Body of pancreas (tissue), 4 donors: Measurements from ENCODE around the gene FUCA2. TPM values are rescaled to one million over a fixed set of nuclear protein-coding genes. Genes with fewer than 3 reads are reported as not detected.

ENCODE experiments used
- ATAC-seq: fragments of 150-250 bp; one replicate; pipeline ENCODE4 v1.9.1; 2016
- DNase-seq, 4 donors: peaks; one replicate each; pipeline ENCODE4 v3.0.0-alpha.2; 2019
- H3K27ac ChIP-seq, 4 donors: fragments of 200-600 bp; sonication (generic); 1 replicate in 3 of 4; 2 replicates in 1 of 4; pipeline versions ENCODE4 v1.5.1 to v1.6.1; 2016 to 2019; ENCODE audit warnings: mild to moderate bottlenecking in 1 of 4, mixed read lengths in 1 of 4, moderate library complexity in 1 of 4
- H3K27me3 ChIP-seq, 2 donors: fragments of 200-600 bp; sonication (generic); one replicate each; pipeline ENCODE4 v1.6.0; 2016; ENCODE audit warnings: mild to moderate bottlenecking in 1 of 2
- H3K36me3 ChIP-seq, 2 donors: fragments of 200-600 bp; sonication (generic); replicated peaks in 1 of 2; 2 replicates each; pipeline ENCODE4 v1.5.1; 2016; ENCODE audit warnings: low read depth in 2 of 2; ENCODE audit not compliant: insufficient read depth in 1 of 2
- H3K4me1 ChIP-seq: fragments of 200-600 bp; sonication (generic); one replicate; pipeline ENCODE4 v1.6.0; 2016
- H3K4me3 ChIP-seq, 2 donors: fragments of 200-600 bp; sonication (generic); 1 replicate in 1 of 2; 2 replicates in 1 of 2; pipeline ENCODE4 v1.5.1; 2016 to 2019
- H3K9me3 ChIP-seq, 3 donors: fragments of 200-600 bp; sonication (generic); 1 replicate in 2 of 3; 2 replicates in 1 of 3; pipeline ENCODE4 v1.5.1; 2016
- POLR2A ChIP-seq, 3 donors: fragments of 450-650 bp; IDR thresholded peaks; one replicate each; pipeline ENCODE4 v1.6.1; 2016; ENCODE audit warnings: antibody characterized with exemption in 3 of 3, mild to moderate bottlenecking in 2 of 3
- WGBS, 2 donors: methylation state at CpG; one replicate each; pipeline ENCODE4 v1.1.5; 2017; 5-methylcytosine and 5-hydroxymethylcytosine counted together
- intact Hi-C: fragments of 100-400 bp; cut with DNase I; formaldehyde crosslinking; loops from one replicate; pipeline ENCODE4 v1.15.1; 2023
- total RNA-seq, 2 donors: library from RNA; depleted of rRNA; stranded (reverse); fragments of >200 nt; gene quantifications; one replicate each; pipeline ENCODE4 v1.1.0, GENCODE V29; 2016
- TF ChIP-seq, protein P1 (sequence below), 7 experiments: fragments of 450-650 bp in 4 of 7; fragments of 200-600 bp in 3 of 7; sonication (generic) in 3 of 7; IDR thresholded peaks; one replicate each; pipeline ENCODE4 v1.5.1; 2016 to 2019; ENCODE audit warnings: antibody characterized with exemption in 7 of 7

FUCA2 gene
- total RNA-seq, 2 donors from 2014 or later: 15.3 to 83.1 TPM

DNA sequence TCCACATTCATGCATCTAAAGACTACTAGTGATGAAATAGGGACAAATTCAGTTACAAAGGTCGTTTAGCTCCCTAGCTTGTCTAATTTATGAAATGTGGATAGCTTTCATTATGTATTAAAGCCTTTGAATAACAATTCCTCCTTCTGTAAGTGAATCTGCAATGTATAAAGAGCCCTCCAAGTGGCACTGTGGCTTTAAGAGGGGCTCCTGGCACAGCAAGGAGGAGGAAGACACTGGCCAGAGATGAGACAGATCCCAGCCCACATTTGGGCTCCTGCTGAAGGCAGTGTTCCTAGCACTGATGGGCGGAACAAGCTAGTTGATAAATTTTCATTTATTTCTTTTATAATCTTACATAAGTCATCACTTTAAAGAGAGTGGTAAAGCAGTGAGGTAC, 17.6 kb upstream of the FUCA2 start:
- WGBS, 2 donors: 53 to 54% methylated on average over 2 of the region's 2 CpGs
- H3K27ac ChIP-seq: no peak overlapping the region
- TF ChIP-seq POLR2A (IDR thresholded peaks at IDR 0.05): no peak
- TF ChIP-seq, protein P1, sequence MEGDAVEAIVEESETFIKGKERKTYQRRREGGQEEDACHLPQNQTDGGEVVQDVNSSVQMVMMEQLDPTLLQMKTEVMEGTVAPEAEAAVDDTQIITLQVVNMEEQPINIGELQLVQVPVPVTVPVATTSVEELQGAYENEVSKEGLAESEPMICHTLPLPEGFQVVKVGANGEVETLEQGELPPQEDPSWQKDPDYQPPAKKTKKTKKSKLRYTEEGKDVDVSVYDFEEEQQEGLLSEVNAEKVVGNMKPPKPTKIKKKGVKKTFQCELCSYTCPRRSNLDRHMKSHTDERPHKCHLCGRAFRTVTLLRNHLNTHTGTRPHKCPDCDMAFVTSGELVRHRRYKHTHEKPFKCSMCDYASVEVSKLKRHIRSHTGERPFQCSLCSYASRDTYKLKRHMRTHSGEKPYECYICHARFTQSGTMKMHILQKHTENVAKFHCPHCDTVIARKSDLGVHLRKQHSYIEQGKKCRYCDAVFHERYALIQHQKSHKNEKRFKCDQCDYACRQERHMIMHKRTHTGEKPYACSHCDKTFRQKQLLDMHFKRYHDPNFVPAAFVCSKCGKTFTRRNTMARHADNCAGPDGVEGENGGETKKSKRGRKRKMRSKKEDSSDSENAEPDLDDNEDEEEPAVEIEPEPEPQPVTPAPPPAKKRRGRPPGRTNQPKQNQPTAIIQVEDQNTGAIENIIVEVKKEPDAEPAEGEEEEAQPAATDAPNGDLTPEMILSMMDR (IDR thresholded peaks at IDR 0.05): no peak
- no peaks in the 10 kb centered on the region for H3K27me3 ChIP-seq
- intact Hi-C loops: no loop called here
- H3K4me3 ChIP-seq: no peak overlapping the region
- no peaks in the 10 kb centered on the region for H3K4me1 ChIP-seq
- DNase-seq (no peak), ATAC-seq (no peak)
- no peaks in the 10 kb centered on the region for H3K36me3 ChIP-seq
- H3K9me3 ChIP-seq: no peaks in the 10 kb centered on the region

DNA sequence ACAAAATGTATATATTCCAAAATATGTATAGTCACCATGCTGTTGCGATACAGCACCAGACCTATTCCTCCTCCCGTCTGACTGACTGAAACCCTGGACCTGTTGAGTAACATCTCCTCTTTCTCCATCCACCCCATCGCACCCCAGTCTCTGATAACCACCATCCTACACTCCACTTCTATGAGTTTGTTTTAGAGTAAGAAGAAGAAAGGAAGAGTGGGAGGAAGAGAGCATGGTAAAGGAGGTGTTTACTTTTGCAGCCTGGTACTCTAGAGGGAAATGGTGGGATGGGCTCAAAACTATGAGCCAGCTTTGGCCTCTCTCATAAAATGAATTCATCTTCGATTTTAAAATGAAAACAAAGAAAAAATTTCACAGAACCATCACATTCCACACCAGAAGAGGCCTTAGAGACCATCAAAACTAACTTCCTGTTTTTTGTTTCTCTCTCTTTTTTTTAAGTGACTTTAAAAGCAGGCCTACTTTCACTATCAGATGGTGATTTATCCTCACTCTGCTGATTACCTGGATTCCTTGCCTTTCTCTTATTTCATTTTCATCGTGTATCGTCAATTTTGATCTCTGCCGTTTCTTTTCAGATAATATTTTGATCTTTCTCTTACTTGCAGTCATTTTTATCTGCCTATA, 16.8 kb upstream of the FUCA2 start:
- TF ChIP-seq POLR2A (IDR thresholded peaks at IDR 0.05): no peak
- TF ChIP-seq, protein P1 (IDR thresholded peaks at IDR 0.05): no peak
- H3K27ac ChIP-seq: no peak overlapping the region
- intact Hi-C loops: no loop called here
- H3K9me3 ChIP-seq: no peaks in the 10 kb centered on the region
- no peak for DNase-seq
- WGBS, 2 donors: 77 to 82% methylated on average over 7 of the region's 7 CpGs
- ATAC-seq: no peak
- H3K4me1 ChIP-seq: no peaks in the 10 kb centered on the region
- no peak overlapping the region for H3K4me3 ChIP-seq
- no peaks in the 10 kb centered on the region for H3K27me3 ChIP-seq
- H3K36me3 ChIP-seq: no peaks in the 10 kb centered on the region

DNA sequence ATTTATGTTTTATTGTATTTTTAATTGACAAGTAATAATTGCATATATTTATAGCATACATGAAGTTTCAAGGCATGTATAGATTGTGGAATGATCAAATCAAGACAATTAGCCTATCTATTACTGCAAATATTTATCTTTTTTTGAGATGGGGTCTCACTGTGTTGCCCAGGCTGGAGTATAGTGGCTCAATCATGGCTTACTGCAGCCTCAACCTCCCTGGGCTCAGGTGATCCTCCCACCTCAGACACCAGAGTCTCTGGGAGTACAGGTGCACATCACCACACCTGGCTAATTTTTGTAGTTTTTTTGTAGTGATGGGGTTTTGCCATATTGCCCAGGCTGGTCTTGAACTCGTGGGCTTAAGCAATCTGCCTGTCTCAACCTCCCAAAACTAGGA, 16.2 kb upstream of the FUCA2 start:
- H3K27me3 ChIP-seq: no peaks in the 10 kb centered on the region
- no peak for ATAC-seq
- H3K4me3 ChIP-seq: no peak overlapping the region
- TF ChIP-seq POLR2A (IDR thresholded peaks at IDR 0.05): no peak
- TF ChIP-seq, protein P1 (IDR thresholded peaks at IDR 0.05): no peak
- DNase-seq: no peak
- H3K9me3 ChIP-seq: no peaks in the 10 kb centered on the region
- intact Hi-C loops: no loop called here
- H3K27ac ChIP-seq: no peak overlapping the region
- 47 to 67% methylated on average over 1 of the region's 1 CpG for WGBS, 2 donors
- H3K36me3 ChIP-seq: no peaks in the 10 kb centered on the region
- H3K4me1 ChIP-seq: no peaks in the 10 kb centered on the region

DNA sequence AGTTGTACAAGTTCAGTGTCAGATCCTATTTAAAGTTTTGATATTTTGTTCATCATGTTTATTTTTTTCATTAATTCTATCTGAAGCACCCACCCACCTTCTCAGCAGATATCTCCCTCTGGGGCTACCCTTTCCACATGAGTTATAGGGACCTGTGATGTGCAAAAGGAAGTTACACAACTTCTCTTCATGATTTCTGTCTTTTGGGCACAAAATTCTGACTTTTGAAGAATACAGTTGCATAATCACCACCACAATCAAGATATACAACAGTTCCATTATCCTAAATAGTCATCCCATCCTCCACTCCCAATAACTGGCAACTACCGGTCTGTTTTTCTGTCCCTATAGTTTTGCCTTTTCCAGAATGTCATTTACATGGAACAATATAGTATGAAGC, 13.8 kb upstream of the FUCA2 start:
- TF ChIP-seq, protein P1 (IDR thresholded peaks at IDR 0.05): no peak
- no peak for TF ChIP-seq POLR2A (IDR thresholded peaks at IDR 0.05)
- intact Hi-C loops: no loop called here
- Histone ChIP-seq H3K27ac (no peak overlapping the region), H3K4me1 (no peaks in the 10 kb centered on the region), H3K36me3 (no peaks in the 10 kb centered on the region), H3K9me3 (no peaks in the 10 kb centered on the region), H3K27me3 (no peaks in the 10 kb centered on the region), H3K4me3 (no peak overlapping the region)
- ATAC-seq (no peak), DNase-seq (no peak)
- WGBS, 2 donors: 77 to 88% methylated on average over 1 of the region's 1 CpG

DNA sequence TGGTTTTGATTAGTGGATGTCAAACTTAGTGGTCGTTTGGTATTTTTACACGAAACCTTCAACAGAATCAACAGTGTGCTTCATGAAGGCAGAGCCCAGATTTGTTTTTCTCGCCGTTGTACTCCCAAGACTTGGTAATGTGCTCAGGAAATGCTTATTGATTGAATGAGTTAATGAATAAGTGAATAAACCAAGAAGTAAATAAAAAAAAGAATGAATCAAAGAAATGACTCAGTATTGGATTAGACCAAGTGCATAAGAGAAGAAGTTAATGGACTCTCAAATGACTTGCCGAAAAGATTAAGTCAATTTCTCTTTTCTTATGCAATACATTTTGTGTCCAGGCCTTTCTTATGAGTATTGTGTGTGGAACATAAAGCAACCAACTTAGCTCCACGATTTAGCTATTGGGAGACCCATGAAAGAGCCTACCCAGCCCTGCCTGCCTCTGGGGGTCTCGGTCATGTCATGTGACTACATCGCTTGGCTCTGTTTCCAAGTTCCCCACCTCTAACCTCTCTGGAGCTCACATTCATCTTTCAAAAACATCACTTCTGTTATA, 10.6 kb upstream of the FUCA2 start:
- intact Hi-C loops: no loop called here
- H3K27me3 ChIP-seq: no peaks in the 10 kb centered on the region
- TF ChIP-seq POLR2A (IDR thresholded peaks at IDR 0.05): no peak
- TF ChIP-seq, protein P1 (IDR thresholded peaks at IDR 0.05): no peak

More for the DNA sequence above, 10.6 kb upstream of the FUCA2 start:
- no peak overlapping the region for H3K4me3 ChIP-seq
- DNase-seq (no peak), ATAC-seq (no peak)
- 62 to 64% methylated on average over 8 of the region's 8 CpGs for WGBS, 2 donors
- no peak overlapping the region for H3K27ac ChIP-seq
- H3K9me3 ChIP-seq: no peaks in the 10 kb centered on the region
- no peaks in the 10 kb centered on the region for H3K4me1 ChIP-seq
- no peaks in the 10 kb centered on the region for H3K36me3 ChIP-seq
